Astrocyte of the spinal cord (primary cell): ENCODE measurements around the gene CCDC160.
"Not testable (repeated sequence)": the region's sequence is repeated elsewhere in the genome, so short reads cannot be mapped to it uniquely, and the experiment has no call there.

Experiments
- DNase-seq: peaks from one replicate; pipeline ENCODE4 v3.0.0; 2011; ENCODE audit warnings: low read depth, low spot score
- H3K4me3 ChIP-seq: 2 replicates; pipeline ENCODE4 v1.5.1; 2011; ENCODE audit warnings: low read depth, mild to moderate bottlenecking, low read length, moderate library complexity
- CTCF ChIP-seq: IDR thresholded peaks from 2 replicates; pipeline ENCODE4 v1.5.1; 2012; ENCODE audit warnings: low read depth, mild to moderate bottlenecking, low read length, inconsistent platforms
- in situ Hi-C: cut with HindIII; loops from 2 replicates; pipeline ENCODE4 v1.10.0; 2017; ENCODE audit warnings: low sequenced_read_pairs

The CCDC160 gene

DNA sequence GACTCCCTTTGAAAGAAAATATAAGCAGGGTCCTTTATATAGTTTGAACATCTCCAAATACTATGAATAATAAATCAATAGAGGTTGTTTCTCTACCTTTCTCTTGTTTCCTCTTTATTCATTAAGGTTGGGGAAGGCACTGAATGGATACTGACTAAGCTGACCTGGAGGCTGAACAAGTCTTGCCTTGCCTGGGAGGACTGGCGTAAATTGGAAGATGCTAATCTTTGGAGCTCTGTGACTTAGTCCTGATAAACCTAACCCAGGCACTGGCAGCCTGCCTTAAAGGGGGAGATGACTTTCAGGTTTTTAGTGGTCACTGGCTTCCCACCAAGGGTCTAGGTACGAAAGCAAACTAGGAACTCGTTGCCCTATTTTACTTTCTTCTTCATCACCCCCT, 10.5 kb downstream of the CCDC160 start:
- in situ Hi-C loops, result no loop called here
- H3K4me3 ChIP-seq, result no peak overlapping the region
- TF ChIP-seq CTCF, result no peak
- DNase-seq, result no peak

- no peak for TF ChIP-seq CTCF
- H3K4me3 ChIP-seq, result no peak overlapping the region
- DNase-seq, result no peak
- in situ Hi-C loops, result no loop called here
Observed at GRCh38 chrX:134249241-134249640, 12.3 kb downstream of the CCDC160 start.

DNA sequence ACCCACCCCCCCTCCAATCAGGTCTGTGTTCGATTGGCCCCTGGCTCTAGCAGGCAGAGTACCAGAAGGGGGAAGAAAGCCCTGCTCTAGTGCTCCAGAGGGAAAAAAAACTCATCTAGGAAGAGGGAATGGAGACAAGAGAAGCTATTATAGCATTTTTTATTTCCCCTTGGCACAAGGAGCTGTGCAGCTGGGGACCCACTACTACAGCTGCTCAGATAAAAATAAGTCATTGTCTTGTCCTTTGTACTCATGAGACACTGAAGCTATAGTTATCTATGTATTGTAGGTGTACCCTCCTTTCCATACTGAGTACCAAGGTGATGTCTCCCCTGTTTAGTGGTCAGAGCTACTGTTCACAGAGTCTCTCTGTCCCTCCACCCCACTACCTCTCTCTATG, 14.3 kb downstream of the CCDC160 start:
- no peak overlapping the region for H3K4me3 ChIP-seq
- in situ Hi-C loops, result no loop called here
- TF ChIP-seq CTCF, result no peak
- no peak for DNase-seq

DNA sequence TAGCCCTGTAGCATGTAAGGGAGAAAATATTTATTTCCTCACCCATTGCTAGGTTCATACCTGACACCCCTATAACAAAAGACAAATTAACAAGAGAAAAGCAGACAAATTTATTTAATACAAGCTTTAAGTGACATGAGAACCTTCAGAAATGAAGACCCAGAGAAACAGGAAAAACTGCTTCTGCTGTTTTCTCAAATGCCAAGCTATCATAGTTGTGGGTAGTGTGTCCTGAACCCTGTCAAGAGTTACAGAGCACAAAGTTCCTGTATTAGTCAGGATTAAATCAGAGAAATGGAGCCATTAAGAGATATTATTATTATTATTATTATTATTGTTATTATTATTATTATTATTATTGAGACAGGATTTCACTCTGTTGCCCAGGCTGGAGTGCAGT, 17.5 kb downstream of the CCDC160 start:
- no peak overlapping the region for H3K4me3 ChIP-seq
- TF ChIP-seq CTCF, result no peak
- DNase-seq, result no peak
- in situ Hi-C loops, result no loop called here

GRCh38 chrX:134255555-134255954, 18.6 kb downstream of the CCDC160 start:
- in situ Hi-C loops, result no loop called here
- no peak for DNase-seq
- TF ChIP-seq CTCF, result no peak
- no peak overlapping the region for H3K4me3 ChIP-seq

GRCh38 chrX:134256684-134257083, 19.7 kb downstream of the CCDC160 start:
- in situ Hi-C loops, result no loop called here
- TF ChIP-seq CTCF, result no peak
- H3K4me3 ChIP-seq, result no peak overlapping the region
- DNase-seq, result no peak

DNA sequence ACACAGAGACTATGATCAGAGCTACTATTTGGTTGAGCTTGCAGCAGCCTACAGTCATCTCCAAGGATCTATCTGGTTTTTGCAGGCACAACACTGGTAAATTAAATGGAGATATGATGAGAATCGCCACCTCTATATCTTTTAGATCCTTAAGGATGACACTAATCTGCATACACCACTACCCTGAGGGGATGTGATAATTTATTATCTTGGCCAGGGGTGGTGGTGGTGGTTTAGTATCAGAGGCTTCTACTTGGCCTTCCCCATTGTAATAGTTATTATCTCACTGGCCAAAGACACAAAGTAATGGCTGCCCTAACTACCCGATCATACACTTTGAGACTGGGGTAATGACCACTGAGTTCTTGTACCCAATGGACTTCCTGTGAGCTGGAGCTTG, 21.2 kb downstream of the CCDC160 start:
- TF ChIP-seq CTCF, result no peak
- H3K4me3 ChIP-seq, result no peak overlapping the region
- in situ Hi-C loops, result no loop called here
- DNase-seq, result no peak

- H3K4me3 ChIP-seq, in situ Hi-C loops, DNase-seq: not testable (repeated sequence)
Observed at GRCh38 chrX:134285934-134286333, 49.0 kb downstream of the CCDC160 start.
